HL-60 (cell line): ENCODE results near the gene ADD3.

Source experiments
- POLR2AphosphoS5 ChIP-seq: IDR thresholded peaks from 2 replicates; pipeline ENCODE4 v1.6.1; 2012; ENCODE audit warnings: low read depth
- TF ChIP-seq, protein P1 (sequence below): IDR thresholded peaks from one replicate; pipeline ENCODE4 v1.5.1; 2011; ENCODE audit warnings: low read length, control low read depth, inconsistent platforms; ENCODE audit not compliant: insufficient read depth

DNA sequence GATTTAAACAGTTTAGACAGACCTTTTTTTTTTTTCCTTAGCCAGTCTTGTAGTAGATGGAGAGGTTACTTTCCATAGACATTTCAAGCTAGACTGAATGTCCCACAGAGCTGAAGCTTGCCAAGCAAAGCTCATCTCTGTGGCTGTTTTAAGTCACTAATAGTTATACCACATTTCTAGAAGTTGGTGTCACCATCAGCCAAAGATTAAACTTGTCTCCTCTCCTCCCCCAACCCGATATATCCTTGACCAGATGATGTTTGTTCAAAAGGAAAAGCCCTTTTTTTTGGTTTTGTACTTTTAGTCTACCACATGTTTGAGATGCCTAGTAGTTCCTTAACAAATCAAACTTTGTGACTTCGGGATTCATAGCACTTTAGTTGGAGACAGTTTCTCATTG, 66.1 kb downstream of the ADD3 start:
- TF ChIP-seq, protein P1, sequence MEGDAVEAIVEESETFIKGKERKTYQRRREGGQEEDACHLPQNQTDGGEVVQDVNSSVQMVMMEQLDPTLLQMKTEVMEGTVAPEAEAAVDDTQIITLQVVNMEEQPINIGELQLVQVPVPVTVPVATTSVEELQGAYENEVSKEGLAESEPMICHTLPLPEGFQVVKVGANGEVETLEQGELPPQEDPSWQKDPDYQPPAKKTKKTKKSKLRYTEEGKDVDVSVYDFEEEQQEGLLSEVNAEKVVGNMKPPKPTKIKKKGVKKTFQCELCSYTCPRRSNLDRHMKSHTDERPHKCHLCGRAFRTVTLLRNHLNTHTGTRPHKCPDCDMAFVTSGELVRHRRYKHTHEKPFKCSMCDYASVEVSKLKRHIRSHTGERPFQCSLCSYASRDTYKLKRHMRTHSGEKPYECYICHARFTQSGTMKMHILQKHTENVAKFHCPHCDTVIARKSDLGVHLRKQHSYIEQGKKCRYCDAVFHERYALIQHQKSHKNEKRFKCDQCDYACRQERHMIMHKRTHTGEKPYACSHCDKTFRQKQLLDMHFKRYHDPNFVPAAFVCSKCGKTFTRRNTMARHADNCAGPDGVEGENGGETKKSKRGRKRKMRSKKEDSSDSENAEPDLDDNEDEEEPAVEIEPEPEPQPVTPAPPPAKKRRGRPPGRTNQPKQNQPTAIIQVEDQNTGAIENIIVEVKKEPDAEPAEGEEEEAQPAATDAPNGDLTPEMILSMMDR: no peak
- TF ChIP-seq POLR2AphosphoS5: no peak
